T-cell (primary cell): ENCODE measurements around the gene NPB. TPM values are rescaled to one million over a fixed set of nuclear protein-coding genes. Genes with fewer than 3 reads are reported as not detected.
A peak's percentile ranks its signal among the peaks of the same experiment; 100 is the strongest.

Source experiments
- ATAC-seq, 4 experiments: fragments of 200-7000 bp in 3 of 4; fragments of 150-1000 bp in 1 of 4; cut with Tn5 transposase; replicated peaks in 1 of 4; 1 replicate in 3 of 4; 2 replicates in 1 of 4; pipeline ENCODE4 v1.10.0; 2021; ENCODE audit warnings: moderate library complexity in 3 of 4, mild to moderate bottlenecking in 2 of 4, moderate number of reproducible peaks in 1 of 4
- CTCF ChIA-PET, 2 donors: fragments of 300-600 bp; sonication (Branson Sonifier 250); formaldehyde crosslinking; loops; one replicate each; lab custom pipeline; 2022; ENCODE audit warnings: antibody characterized with exemption in 2 of 2; lab: Charles Lee
- POLR2A ChIA-PET, 2 donors: fragments of 300-600 bp; sonication (Branson Sonifier 250); formaldehyde crosslinking; loops; one replicate each; lab custom pipeline; 2022; ENCODE audit warnings: antibody characterized with exemption in 2 of 2; lab: Charles Lee
- DNase-seq, 35 experiments: peaks; one replicate each; pipeline versions ENCODE4 v3.0.0 to v3.0.0-alpha.2; 2013 to 2023
- H3K27ac ChIP-seq: one replicate; pipeline ENCODE4 v1.5.1; 2013; ENCODE audit warnings: low read length
- H3K27me3 ChIP-seq, 2 experiments: replicated peaks in 1 of 2; 1 replicate in 1 of 2; 2 replicates in 1 of 2; pipeline versions ENCODE4 v1.6.1 to v1.7.0; 2013; ENCODE audit warnings: low read length in 1 of 2, mixed read lengths in 1 of 2; ENCODE audit not compliant: control insufficient read depth in 2 of 2, insufficient read depth in 2 of 2; ENCODE audit errors: extremely low read depth in 1 of 2
- H3K36me3 ChIP-seq, 2 donors: 1 replicate in 1 of 2; 2 replicates in 1 of 2; pipeline versions ENCODE4 v1.6.1 to v1.7.0; 2013; ENCODE audit warnings: low read length in 1 of 2; ENCODE audit not compliant: control insufficient read depth in 2 of 2, insufficient read depth in 1 of 2; ENCODE audit errors: extremely low read depth in 1 of 2
- H3K4me1 ChIP-seq, 2 experiments: 1 replicate in 1 of 2; 2 replicates in 1 of 2; pipeline versions ENCODE4 v1.6.1 to v1.7.0; 2013; ENCODE audit warnings: low read length in 2 of 2, mixed read lengths in 1 of 2; ENCODE audit not compliant: insufficient read depth in 2 of 2, control insufficient read depth in 1 of 2; ENCODE audit errors: extremely low read depth in 1 of 2
- H3K4me3 ChIP-seq, 2 donors: 1 replicate in 1 of 2; 2 replicates in 1 of 2; pipeline versions ENCODE4 v1.5.1 to v1.7.0; 2013; ENCODE audit warnings: mild to moderate bottlenecking in 2 of 2, low read length in 1 of 2, moderate library complexity in 1 of 2; ENCODE audit not compliant: control insufficient read depth in 1 of 2; ENCODE audit errors: extremely low read depth in 1 of 2
- H3K9me3 ChIP-seq: 2 replicates; pipeline ENCODE4 v1.7.0; 2013
- H3K27ac Mint-ChIP-seq, 2 donors: one replicate each; pipeline ENCODE4 v1.8.0; 2020 to 2021; ENCODE audit warnings: mild to moderate bottlenecking in 2 of 2, mixed read lengths in 2 of 2
- H3K27me3 Mint-ChIP-seq, 2 donors: one replicate each; pipeline ENCODE4 v1.8.0; 2021 to 2022; ENCODE audit warnings: mixed read lengths in 2 of 2
- H3K36me3 Mint-ChIP-seq: one replicate; pipeline ENCODE4 v1.8.0; 2021; ENCODE audit warnings: mixed read lengths
- H3K4me1 Mint-ChIP-seq, 3 donors: one replicate each; pipeline ENCODE4 v1.8.0; 2020 to 2022; ENCODE audit warnings: mixed read lengths in 3 of 3, mild to moderate bottlenecking in 1 of 3
- H3K4me3 Mint-ChIP-seq, 3 donors: one replicate each; pipeline ENCODE4 v1.8.0; 2020 to 2022; ENCODE audit warnings: mild to moderate bottlenecking in 3 of 3, mixed read lengths in 3 of 3, moderate library complexity in 3 of 3
- H3K9me3 Mint-ChIP-seq, 3 donors: one replicate each; pipeline ENCODE4 v1.8.0; 2020 to 2022; ENCODE audit warnings: mixed read lengths in 3 of 3
- WGBS: methylation state at CpG from one replicate; pipeline ENCODE4 v1.1.5; 2013; ENCODE audit warnings: missing lambda C conversion rate; ENCODE audit not compliant: insufficient coverage; 5-methylcytosine and 5-hydroxymethylcytosine counted together
- total RNA-seq, 35 experiments: library from RNA in 6 of 35; stranded (reverse) in 6 of 35; fragments of 120-200 nt in 1 of 35; gene quantifications; one replicate each; pipeline versions ENCODE4 v1.2.1 to v1.2.4 and lab custom pipeline; 2013 to 2026

Gene NPB
- total RNA-seq, 5 donors from 2014 or later (not counting 1 experiment from before 2014, with no cell fraction given): 0.16 to 0.51 (median 0.41) TPM

DNA sequence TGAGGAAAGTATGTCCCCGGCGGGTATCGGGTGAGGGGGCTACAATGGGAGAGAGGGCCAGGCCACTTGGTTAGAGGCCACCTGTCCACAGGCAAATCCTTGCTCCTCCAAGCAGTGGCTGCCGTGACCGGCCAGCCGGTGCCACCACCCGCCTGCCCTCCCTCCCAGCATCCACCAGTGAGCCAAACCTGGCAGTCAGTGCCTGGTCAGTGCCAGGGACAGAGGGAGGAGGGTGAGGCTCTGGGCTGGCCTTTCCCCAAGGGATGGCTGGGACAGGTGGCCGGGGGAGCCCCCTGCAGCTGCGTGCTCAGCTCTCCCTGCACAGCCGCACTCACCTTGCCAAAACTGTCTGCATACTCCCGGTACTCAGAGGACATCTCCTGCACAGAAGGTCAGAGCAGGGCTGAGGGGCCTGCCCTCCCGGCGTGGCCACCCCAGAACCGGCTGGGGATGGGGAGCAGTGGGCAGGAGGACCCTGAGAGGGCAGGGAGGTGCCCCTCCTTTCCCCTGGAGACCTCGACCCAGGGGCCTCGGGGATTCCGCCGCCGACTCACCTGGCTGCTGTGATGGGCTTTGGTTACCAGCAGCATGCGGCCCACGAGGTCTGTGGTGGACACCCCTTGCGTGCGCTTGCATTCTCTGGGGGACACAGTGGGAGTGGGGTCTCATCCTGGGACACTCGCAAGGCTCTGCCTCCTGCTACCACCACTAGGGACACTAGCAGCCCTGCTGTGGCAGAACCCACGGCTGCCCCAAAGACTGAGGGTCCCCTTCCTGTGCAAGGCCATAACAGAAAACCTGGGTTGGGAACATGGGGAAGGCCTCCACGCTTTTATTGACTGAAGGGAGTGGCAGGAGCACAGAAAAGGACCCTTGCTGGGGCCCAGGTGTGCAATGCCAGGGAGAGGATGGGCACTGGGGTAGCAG lies 5.4 kb downstream of the NPB start:
- H3K4me1 ChIP-seq: peaks cover 5 to 34% of the 10 kb centered on the region in 2 experiments
- H3K27ac ChIP-seq: no peak overlapping the region
- ATAC-seq (no peak), DNase-seq (no peak)
- no peaks in the 10 kb centered on the region for H3K9me3 Mint-ChIP-seq
- peaks cover 0 to 11% of the 10 kb centered on the region in 2 experiments for H3K27me3 ChIP-seq
- no peak overlapping the region for H3K27ac Mint-ChIP-seq
- 96% methylated on average over 13 of the region's 26 CpGs for WGBS
- ChIA-PET POLR2A (no interaction called here), CTCF (no interaction called here)
- H3K36me3 ChIP-seq: peaks cover 36 to 52% of the 10 kb centered on the region in 2 donors
- H3K4me3 ChIP-seq: no peak overlapping the region
- no peaks in the 10 kb centered on the region for H3K9me3 ChIP-seq
- H3K27me3 Mint-ChIP-seq: no peaks in the 10 kb centered on the region
- peaks cover 0 to 5% (median 3%) of the 10 kb centered on the region in 3 donors for H3K4me1 Mint-ChIP-seq
- no peaks in the 10 kb centered on the region for H3K36me3 Mint-ChIP-seq
- H3K4me3 Mint-ChIP-seq: no peak overlapping the region

DNA sequence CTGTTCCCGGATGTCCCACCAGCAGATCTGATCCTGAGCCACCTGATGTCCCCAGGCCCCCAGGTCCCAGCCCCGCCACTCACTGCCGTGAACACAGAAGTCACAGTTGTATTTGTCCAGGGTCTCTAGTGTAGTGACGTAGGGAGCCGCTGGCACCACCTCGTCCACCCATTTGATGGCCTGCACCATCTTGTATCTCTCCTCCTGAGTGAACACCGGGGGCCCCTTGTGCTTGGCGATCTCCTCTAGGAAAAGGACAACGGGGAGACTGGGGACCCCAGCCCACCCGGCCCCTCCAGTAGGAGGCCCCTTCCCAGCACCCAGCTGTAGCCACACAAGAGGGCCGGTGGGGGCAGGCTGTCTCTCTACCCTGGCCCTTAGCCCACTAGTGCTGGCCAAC lies 6.8 kb downstream of the NPB start:
- H3K4me1 Mint-ChIP-seq: peaks cover 7 to 9% (median 8%) of the 10 kb centered on the region in 3 donors

DNA sequence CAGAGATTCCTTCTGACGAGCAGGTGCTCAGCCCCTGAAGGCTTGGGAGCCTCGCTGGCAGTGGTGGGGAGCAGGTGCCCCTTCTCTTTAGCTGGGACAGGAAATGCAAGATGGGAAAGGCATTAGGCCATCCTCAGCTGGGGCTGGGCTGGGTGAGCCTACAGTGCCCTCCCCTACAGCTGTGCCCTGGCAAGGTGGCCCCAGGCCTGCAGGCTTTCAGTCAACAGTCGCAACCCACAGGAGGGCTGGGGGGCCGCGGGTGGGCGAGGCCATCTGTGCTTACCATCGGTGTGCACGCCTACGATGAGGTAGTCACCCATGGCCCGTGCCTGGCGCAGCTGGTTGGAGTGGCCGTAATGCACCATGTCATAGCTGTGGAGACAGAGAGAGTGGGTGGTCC lies 7.2 kb downstream of the NPB start:
- H3K4me3 Mint-ChIP-seq: peak overlapping the region; percentile 69 to 85 (median 82)
- Histone ChIP-seq H3K4me3 (no peak overlapping the region), H3K36me3 (peaks cover 50 to 66% of the 10 kb centered on the region in 2 donors), H3K9me3 (no peaks in the 10 kb centered on the region), H3K27me3 (no peaks in the 10 kb centered on the region), H3K27ac (no peak overlapping the region), H3K4me1 (peaks cover 5 to 26% of the 10 kb centered on the region in 2 experiments)
- WGBS: 93% methylated on average over 11 of the region's 12 CpGs
- H3K27me3 Mint-ChIP-seq: no peaks in the 10 kb centered on the region
- no peak overlapping the region for H3K27ac Mint-ChIP-seq
- peaks cover 7 to 9% (median 8%) of the 10 kb centered on the region in 3 donors for H3K4me1 Mint-ChIP-seq
- H3K36me3 Mint-ChIP-seq: peaks cover 9% of the 10 kb centered on the region
- ATAC-seq: no peak
- ChIA-PET POLR2A (no interaction called here), CTCF (no interaction called here)
- DNase-seq: no peak
- H3K9me3 Mint-ChIP-seq: no peaks in the 10 kb centered on the region

More for the DNA sequence above, 6.8 kb downstream of the NPB start:
- no peak for DNase-seq
- Mint-ChIP-seq H3K4me3 (no peak overlapping the region), H3K36me3 (peaks cover 9% of the 10 kb centered on the region), H3K9me3 (no peaks in the 10 kb centered on the region), H3K27ac (no peak overlapping the region), H3K27me3 (no peaks in the 10 kb centered on the region)
- no peak overlapping the region for H3K4me3 ChIP-seq
- no peak overlapping the region for H3K27ac ChIP-seq
- ChIA-PET POLR2A (no interaction called here), CTCF (no interaction called here)
- no peak for ATAC-seq
- peaks cover 5 to 26% of the 10 kb centered on the region in 2 experiments for H3K4me1 ChIP-seq
- H3K36me3 ChIP-seq: peaks cover 46 to 65% of the 10 kb centered on the region in 2 donors
- 99% methylated on average over 11 of the region's 11 CpGs for WGBS
- no peaks in the 10 kb centered on the region for H3K27me3 ChIP-seq
- no peaks in the 10 kb centered on the region for H3K9me3 ChIP-seq

DNA sequence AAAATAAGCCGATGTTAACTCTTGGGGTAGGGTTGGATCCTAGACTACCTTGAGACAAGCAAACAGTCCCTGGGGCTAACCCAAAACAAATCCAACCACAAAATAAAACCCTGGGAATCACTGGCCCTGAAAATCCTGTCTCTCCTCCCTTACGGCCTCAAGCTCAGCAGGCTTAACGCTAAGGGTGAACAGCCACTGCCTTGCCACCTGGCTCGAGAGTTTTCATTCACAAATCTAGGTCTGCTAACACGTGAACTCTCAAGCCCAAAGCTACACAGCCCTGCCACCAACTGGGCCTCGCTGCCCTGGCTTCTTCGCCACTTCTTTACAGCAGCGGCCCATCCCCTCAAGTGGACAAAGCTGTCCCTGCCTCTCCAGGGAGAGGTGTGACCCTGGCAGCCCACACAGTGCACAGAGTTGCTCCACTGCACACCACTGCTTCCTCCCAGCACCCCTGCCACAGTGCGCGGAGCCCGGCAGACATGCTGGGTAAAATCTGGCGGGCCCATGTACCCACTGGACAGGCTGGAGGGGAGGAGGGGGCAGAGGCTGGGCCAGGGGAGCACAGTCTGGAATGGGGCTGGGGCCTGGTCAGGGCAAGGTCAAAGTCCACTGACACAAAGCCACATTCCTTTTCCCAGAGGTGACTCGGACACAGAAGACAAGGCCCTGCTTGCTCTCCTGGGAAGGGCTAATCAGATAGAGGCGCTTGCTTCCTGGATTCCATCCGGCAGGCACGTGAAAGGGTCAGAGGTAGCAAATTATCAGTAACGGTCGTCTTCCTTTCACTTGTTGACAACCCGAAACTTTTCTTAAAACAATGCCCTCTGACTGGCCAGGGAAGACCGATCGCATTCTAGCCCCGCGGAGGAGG lies 8.2 kb downstream of the NPB start:
- no peaks in the 10 kb centered on the region for H3K27me3 Mint-ChIP-seq
- peaks cover 13% of the 10 kb centered on the region for H3K36me3 Mint-ChIP-seq
- peak overlapping the region; percentile 44 to 52 for H3K27ac Mint-ChIP-seq
- ChIA-PET POLR2A (no interaction called here), CTCF (no interaction called here)
- H3K4me1 Mint-ChIP-seq: peaks cover 7 to 11% (median 8%) of the 10 kb centered on the region in 3 donors
- Histone ChIP-seq H3K9me3 (no peaks in the 10 kb centered on the region), H3K27ac (no peak overlapping the region), H3K4me1 (peaks cover 5 to 27% of the 10 kb centered on the region in 2 experiments), H3K4me3 (peak overlapping the region; percentile 70 to 90), H3K36me3 (peaks cover 53 to 67% of the 10 kb centered on the region in 2 donors), H3K27me3 (no peaks in the 10 kb centered on the region)
- ATAC-seq (no peak), DNase-seq (no peak)
- 60% methylated on average over 12 of the region's 23 CpGs for WGBS
- H3K4me3 Mint-ChIP-seq: peak overlapping the region; percentile 69 to 85 (median 82)
- no peaks in the 10 kb centered on the region for H3K9me3 Mint-ChIP-seq

DNA sequence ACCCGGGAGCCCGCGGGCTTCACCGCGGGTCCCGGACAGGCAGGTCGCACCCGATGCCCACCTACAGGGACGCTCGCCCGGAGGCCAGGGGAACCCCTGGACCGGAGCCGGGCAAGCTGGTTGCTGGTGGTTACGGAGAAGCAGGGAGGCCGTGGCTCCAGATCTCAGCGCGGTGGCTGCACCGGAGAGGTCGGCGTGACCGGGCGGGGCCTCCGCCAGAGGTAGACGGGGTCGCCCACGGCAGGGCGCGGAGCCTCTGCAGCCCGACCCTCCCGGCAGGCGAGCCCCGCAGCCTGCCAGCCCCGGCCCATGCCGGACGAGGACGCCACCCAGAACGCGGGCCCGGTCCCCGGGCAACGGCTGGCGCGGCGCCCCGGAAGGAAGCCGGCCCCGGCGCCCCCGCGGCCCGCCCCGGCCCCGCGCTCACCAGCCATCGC lies 8.8 kb downstream of the NPB start:
- no peaks in the 10 kb centered on the region for H3K9me3 ChIP-seq
- ATAC-seq (peak in 3 of 4 experiments; percentile 59 to 67 (median 60)), DNase-seq (peak in 1 of 35 experiments; percentile 7)
- no peaks in the 10 kb centered on the region for H3K27me3 ChIP-seq
- peak overlapping the region; percentile 69 to 85 (median 82) for H3K4me3 Mint-ChIP-seq
- H3K27ac ChIP-seq: no peak overlapping the region
- H3K4me1 ChIP-seq: peaks cover 5 to 33% of the 10 kb centered on the region in 2 experiments
- peaks cover 17% of the 10 kb centered on the region for H3K36me3 Mint-ChIP-seq
- WGBS: under 1% methylated on average over 53 of the region's 55 CpGs
- peaks cover 7 to 14% (median 10%) of the 10 kb centered on the region in 3 donors for H3K4me1 Mint-ChIP-seq
- no peak overlapping the region for H3K27ac Mint-ChIP-seq
- ChIA-PET CTCF (no interaction called here), POLR2A (no interaction called here)
- peaks cover 46 to 73% of the 10 kb centered on the region in 2 donors for H3K36me3 ChIP-seq
- no peaks in the 10 kb centered on the region for H3K9me3 Mint-ChIP-seq
- H3K27me3 Mint-ChIP-seq: no peaks in the 10 kb centered on the region
- peak overlapping the region; percentile 70 to 90 for H3K4me3 ChIP-seq
